ENCODE results near the gene CLEC17A.

DNA sequence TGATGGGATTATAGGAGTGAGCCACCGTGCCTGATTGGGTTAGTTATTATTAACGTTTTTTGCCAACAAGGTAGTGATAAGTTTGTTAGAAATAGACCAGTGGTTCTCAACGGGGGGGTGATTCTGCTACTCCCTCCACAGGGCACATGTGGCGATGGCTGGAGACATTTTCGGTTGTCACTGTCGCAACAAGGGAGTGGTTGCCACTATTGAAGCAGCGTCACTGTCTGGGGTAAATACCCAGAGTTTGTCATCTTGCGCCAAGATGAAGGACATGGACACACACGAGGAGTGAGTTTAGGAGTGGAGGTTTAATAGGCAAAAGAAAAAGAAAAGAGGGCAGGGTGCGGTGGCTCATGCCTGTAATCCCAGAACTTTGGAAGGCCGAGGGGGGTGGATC lies 72.8 kb downstream of the CLEC17A start:
- TF ChIP-seq EZH2 (IDR thresholded peaks at IDR 0.05; ENCODE audit: borderline replicate concordance), result no peak
- TF ChIP-seq, protein P1, sequence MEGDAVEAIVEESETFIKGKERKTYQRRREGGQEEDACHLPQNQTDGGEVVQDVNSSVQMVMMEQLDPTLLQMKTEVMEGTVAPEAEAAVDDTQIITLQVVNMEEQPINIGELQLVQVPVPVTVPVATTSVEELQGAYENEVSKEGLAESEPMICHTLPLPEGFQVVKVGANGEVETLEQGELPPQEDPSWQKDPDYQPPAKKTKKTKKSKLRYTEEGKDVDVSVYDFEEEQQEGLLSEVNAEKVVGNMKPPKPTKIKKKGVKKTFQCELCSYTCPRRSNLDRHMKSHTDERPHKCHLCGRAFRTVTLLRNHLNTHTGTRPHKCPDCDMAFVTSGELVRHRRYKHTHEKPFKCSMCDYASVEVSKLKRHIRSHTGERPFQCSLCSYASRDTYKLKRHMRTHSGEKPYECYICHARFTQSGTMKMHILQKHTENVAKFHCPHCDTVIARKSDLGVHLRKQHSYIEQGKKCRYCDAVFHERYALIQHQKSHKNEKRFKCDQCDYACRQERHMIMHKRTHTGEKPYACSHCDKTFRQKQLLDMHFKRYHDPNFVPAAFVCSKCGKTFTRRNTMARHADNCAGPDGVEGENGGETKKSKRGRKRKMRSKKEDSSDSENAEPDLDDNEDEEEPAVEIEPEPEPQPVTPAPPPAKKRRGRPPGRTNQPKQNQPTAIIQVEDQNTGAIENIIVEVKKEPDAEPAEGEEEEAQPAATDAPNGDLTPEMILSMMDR (IDR thresholded peaks at IDR 0.05; ENCODE audit: poor library complexity), result no peak

Data from hepatocyte (in vitro differentiated cells).